A204.1 (cell line): ENCODE data around the gene NUDCD3.

Source experiments
- FAIRE-seq: peaks from 2 replicates; lab custom pipeline; 2012; peaks lifted over from hg19 to GRCh38; lab: Jason Lieb, UNC

NUDCD3 gene

DNA sequence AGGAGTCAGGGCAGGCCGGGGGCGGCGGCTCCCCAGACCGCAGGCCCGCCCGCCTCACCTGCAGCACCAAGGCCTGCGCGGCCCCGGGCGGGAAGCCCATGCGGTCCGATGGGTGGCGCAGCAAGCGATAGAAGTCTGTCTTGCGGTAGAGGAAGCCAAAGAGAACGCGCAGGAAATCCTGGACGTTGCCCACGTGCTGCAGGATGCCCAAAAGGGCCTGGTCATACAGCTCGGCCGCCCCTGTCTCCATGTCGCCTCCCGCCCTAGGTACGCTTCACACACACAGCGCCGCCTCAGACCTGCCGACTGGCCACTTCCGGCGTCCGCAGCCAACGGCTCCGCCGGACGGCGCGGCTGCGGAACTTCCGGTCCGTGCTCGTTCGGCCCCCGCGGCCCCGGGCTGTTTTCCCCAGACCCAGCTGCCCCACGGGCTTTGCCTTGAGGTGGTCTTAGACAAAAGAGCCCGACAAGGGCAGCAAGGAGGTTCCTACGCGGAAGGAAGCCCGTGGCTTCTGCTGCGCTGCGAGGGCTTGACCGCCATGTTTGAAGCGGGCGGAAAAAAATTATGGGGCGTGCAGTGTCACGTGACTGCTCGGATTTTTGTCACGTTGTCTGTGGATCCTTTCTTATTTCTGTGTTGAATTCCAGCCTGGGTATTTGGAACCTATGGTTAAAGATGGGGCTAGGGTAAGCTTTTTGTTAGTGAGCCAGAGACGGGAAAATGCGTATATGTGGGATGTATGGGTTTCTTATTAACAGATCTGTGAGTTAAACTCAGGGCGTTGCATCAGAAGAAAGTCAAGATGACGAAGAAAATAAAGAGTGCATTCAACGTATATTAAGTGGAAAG, at the start of gene NUDCD3:
TSS of gene NUDCD3 (minus strand) at position 308 of the 850 bp plus-strand sequence. CDS start at position 250, 58 bp downstream.
- no peak for FAIRE-seq

DNA sequence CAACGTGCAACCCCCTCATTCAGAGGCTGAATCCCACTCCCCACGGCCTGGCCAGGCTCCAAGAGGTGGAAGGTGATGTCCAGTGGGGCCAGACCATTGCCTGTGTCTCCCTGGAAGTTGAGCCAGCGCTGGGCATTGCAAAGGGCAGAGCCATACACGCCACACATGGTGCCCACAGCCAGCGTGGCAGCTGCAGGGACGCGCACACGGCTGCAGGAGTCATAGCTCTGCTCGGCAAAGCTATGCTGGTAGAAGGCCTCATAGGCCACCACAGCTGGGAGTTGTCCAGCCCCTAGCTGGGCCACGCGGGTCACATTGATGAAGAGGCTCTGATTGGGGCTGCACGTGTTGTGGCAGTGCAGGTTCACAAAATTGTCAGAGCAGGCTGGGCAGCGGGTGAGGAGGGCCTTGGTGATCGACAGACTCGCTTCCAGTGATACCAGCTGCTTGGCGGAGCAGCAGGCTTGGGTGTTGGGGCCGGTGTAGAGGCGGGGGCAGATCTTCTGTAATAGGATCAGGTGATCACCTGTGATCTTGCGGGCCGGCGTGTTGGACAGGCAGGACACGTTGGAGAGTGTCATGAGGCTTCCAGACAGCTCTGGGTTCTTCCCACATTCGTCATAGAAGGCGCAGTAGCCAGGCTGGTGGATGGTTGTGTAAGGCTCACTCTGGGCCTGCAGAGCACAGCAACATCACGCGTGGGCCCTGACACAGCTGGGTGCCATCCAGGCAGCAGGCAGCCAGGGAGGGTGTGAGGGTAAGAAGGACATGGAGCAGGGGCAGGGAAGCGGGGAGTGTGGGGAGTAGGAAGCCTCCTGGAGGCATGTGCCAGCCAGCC, 49.4 kb upstream of the NUDCD3 start:
- FAIRE-seq: no peak

DNA sequence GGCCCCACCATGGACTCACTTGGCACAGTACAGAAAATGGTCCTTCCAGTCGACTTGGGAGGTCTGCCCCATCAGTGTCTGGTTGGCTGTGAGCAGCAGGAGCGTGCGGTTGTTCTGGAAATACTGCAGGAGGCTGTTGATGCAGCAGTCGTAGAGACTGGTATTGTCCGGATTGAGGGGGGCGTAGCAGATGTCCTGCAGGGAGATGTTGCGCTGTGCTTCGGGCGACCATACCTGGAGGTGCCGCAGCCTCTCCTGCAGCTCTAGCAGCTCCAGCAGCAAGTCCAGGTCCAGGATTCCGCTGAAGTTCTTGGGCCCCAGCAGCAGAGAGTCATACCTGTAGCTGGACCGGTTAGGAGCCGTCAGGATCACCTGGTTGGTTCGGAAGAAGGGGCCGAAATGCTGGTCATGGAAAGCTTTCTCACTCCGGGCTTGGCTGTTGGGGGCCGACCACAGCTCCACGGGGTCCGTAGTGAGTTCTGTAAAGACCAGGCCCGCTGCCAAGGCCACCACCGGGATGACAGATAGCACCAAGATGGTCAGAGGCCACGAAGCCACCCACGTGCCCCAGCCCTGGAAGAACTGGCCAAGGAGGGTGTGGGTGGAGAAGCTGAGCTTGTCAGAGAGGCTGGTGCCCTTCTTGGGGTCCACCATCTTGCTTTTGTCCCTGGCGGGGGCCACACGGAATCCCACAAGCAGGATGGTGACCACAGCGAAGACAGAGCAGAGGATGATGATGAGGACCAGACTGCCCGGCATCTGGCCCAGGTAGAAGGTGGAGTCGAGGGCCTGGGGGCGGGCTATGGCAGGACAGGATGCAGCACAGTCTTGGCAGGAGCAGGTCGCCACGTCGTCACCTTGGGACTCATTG, 48.6 kb upstream of the NUDCD3 start:
- no peak for FAIRE-seq

DNA sequence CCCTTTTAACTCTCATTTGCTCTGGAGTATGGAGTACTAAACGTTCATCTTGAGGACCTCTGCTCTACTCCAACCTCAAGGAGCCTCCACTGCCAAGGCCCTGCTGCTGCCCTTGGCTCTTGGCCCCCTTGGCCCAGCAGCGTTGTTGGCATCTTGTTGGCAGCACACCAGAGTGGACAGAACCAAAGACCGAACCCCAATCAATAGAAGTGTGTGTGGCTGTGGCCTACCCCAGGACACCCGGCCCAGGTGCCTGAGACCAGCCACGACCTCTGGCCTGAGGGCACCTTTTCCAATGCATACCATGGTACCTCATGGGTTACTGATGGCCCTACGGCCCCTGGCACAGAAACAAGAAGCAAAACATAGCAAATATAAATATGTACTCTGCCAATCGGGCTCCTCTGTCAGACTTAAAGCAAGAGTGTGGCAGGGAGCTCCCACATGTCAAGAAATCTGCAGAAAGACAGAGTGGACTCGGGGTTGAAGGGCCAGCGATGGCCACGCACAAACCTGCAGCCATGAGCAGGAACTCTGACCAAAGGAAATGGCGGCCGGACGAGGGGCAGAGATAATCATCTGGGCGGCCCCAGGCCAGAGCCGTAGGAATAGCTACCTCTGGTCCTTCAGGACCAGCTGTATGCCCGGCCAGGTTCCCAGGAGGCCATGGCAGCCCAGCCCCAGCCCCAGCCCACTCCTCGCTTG, 47.8 kb upstream of the NUDCD3 start:
- FAIRE-seq: no peak

DNA sequence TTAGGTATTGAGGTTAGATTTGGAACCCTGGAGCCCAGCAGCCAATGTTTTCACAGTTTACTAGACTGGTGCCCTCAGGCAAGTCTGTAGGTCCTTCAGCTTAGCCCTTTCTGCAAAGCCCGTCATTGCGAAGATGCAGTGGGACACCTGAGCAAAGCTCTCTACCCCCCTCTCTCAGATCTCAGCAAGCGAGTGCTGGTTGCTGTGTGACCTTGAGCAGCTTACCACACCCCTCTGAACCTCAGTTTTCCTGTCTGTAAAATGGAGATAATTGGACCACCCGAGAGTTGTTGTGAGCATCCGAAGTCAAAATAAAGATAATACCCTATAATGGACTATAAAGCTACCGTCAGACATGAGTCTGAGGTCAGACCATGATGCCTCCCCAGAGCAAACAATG, 47.0 kb upstream of the NUDCD3 start:
- no peak for FAIRE-seq

DNA sequence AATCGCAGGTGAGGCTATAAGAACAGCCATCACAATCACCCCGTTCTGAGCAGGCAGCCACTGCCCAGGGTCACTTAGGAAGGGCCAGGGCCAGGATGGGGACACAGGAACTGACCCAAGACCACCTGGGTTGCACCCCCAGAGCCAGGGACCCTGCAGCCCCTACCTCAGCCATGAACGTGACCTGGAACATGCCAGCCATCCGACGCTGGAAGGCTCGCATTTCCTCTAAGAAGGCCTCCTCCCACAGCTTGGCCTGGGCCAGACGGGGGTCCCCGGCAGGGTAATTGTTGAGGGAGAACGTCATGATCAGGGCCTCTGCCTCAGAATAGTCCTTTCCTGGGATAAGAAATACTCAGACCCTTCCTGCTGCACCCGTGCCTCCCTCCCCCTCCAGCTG, 45.6 kb upstream of the NUDCD3 start:
- FAIRE-seq: no peak

DNA sequence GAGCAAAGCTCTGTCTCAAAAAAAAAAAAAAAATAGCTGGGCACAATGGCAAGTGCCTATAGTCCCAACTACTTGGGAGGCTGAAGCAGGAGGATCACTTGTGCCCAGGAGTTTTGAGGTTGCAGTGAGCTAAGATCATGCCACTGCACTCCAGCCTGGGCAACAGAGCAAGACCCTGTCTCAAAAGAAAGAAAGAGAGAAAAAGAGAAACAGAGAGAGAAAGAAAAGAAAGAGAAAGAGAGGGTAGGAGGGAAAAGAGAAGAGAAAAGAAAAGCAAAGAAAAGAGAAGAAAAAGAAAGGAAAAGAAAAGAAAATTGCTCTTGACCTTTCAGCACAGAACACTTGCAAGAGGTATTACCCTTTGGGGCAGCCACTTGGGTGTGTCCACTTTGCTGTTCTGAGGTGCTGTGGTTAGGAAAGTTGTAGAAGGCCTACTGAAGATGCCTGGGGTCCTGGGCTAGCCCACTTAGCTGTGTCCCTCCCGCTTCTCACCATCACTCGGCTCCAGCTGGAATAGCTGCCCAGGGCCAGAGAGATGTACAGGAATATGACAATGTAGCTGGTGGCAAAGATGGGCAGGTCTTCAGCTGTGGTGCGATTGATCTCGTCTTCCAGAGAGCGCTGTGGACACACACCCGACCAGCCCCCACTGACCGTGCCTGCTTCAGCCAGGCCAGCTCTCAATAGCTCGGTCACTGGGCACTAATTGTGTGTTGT, 45.0 kb upstream of the NUDCD3 start:
- no peak for FAIRE-seq

DNA sequence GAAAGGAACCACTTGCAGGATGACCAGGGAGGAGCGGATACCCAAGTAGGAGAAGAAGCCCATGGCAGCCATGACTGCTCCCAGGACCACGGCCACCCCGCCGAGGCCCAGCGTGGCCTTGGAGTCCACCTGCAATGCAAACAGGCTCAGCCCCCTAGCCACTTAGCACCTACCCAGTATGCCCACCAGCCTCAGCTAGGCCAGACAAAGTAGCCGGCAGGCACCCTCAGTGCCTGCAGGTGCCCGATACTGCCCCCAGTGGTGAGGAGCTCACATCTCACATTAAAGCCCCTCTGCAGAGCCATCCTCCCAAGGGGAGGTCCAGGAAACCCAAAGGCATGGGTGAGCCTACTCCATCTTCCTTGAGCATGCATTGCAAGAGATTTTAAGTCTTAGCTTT, 44.0 kb upstream of the NUDCD3 start:
- no peak for FAIRE-seq

DNA sequence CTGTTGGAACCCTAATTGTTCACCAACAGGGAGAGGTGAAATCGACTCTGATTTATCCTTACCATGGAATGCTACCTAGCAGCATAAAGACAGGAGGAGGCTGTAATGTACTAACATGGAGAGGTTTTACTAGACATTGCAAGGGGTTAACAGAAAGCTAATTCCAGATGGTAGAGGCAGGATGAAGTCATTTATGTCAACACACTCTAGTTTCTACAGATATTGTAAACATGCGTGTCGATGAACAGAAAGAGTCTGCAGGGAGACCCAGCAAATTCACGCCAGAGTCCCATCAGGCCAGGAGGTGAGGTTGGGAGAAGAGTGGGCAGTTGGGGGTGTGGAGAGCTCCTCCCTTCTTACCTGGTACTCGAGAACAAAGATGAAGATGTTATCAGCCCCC, 43.6 kb upstream of the NUDCD3 start:
- no peak for FAIRE-seq

DNA sequence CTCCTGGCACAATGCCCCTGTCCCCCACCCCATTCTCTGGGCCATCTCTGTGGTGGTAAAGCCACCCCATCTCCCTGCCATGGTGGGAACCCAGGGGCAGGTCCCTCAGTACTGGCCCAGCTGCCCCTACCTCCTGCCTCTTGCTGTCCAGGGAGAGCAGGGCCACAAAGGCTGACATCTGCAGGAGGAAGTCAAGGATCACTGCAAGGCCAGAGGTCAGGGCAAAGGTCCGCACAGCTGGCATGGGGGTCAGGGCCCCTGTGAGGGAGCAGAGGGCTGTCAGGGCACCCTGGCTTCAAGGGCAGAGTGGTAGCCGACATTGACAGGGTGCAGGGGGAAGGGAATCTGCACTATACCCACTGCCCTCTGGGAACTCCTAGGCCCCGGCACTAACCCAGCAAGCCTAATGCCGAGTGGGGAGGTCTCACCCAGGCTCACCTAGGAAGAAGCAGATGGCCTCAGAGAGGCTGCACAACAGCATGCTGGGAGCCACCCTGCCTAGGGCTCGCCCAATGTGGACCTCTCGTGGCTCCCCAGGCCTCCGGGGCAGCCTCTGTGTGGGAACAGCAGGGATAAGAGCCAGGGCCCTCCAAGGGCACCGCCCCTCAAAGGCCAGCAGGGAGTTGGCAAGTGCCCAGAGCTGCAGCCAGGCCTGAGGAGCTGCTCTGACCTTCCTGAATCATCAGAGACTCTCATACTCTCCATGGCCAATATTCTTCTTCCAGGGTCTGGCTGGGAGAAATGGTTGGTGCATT, 43.0 kb upstream of the NUDCD3 start:
- no peak for FAIRE-seq

DNA sequence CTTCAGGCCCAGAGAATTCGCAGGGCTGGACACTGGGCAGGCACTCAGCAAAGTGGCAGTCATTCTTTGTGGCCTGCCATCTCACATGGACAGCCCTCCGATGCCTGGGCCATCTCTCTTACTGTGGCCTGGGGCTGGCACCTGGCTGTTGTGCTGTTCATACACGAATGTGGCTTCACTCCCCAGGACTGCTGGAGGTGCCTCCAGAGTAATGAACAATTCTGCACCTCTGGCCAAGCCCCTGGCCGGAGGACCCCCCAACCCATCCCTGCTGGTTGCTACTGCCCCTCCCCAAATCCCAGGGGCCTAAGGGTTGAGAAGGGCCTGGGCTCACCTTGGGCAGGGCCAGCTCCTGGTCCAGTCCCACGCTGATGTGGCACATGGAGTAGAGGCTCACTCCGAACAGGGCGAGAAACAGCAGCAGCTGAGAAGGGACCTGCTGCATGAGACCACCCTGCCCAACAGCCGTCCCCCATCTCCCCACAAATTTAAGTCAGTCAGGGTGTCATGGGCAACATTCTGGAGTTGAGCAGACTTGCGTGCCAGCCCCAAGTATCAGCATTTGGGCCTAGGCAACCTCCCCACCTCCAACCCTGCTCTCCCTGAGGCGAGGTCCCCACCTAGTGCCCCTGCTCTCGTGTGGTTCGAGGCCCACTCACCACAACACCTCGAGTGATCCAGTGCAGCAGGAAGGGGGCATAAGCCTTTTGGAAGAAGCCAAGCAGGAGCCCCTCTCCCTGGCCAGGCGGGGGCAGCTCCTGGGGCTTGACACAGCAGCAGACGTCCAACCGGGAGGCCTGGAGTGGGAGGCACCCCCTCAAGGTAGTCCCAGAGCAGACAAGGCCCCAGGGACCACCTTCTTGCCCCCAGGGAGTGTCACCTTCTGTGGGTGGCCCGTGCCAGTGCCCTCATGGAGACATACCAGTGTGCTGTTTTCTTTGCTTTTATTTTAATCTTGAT, 41.2 kb upstream of the NUDCD3 start:
- no peak for FAIRE-seq

DNA sequence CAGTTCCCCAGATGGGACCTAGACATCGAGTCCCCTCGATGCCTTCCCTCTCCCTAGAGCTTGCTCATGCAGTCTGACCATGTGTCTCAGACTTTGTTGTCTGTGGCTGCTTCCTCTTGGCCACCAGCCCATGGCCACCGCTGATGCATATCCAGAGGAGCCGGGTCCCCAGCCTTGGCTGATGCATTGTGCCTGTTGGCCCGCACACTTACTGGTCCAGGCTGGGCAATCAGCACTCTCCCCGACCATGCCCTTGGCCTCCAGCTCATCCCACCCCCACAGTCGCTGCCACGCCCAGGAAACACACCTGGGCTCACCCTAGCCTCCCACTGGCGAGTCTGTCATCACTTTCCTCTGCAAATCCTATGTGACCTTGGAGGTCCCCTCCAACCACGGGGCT, 40.5 kb upstream of the NUDCD3 start:
- no peak for FAIRE-seq

DNA sequence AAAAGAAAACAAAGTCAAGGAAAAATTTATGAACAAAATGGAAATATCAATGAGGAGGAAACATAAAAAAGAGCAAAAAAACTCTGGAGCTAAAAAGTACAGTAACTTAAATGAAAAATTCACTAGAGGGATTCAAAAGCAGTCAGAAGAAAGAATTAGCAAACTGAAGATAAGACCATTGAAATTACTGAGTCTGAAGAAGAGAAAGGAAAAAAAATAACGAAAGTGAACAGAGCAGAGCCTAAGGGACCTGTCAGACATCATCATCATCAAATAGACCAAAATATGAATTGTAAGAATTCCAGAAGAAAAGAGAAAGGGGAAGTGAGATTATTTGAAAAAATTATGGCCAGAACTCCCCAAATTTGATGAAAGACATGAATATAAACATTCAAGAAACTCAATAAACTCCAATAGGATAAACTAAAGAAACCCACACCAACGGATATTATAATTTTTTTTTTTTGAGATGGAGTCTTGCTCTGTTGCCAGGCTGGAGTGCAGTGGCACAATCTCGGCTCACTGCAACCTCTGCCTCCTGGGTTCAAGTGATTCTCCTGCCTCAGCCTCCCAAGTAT, 34.4 kb upstream of the NUDCD3 start:
- FAIRE-seq: no peak

DNA sequence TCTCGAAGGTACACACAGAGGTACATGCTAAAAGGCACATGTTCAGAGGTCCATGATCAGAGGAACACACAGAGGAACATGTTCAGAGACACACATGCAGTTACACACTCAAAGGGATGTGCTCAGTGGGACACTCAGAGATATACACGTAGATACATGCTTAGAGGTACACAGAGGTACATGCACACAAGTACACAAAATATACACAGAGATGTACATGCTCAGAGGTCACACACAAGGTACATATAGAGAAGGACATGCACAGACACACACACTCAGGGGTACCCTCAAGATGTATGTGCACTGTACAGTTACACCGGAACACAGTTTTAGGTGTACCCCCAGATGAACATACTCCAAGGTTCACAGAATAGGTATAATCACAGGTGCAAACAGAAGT, 31.9 kb upstream of the NUDCD3 start:
- FAIRE-seq: no peak

DNA sequence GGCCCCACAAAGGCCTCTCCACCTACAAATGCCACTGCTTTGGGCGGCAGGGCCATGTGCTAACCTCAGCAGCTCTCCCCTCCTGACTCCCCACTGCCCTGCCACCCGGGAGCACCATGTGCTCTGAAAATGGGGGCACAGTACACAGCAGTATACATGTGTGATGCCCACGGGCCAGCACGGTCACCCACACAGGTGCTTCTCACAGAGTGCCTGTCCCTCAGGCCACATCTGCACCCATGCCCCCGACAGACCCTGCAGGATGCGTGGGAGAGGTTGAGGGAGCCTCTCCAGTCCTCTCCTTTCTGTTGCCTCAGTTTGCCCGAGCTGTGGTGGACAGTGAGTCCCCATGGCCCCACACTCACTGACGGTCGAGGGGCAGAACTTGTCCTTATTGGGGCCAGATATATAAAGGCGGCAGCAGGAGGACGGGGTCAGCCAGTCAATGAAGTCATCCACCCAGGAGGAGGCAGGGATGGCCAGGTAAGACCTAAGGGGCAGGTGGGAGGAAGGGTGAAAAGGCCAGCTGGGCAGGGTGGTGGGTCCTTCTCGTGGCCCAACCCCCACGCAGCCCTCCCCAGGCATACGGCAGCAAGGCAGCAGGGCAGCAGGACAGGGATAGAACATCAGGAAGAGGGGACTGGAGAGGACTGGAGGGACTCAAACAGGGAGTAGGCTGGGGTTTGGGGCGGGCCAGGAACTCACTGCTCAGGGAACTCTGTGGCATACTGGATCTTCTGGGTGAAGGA, 31.1 kb upstream of the NUDCD3 start:
- FAIRE-seq: no peak

DNA sequence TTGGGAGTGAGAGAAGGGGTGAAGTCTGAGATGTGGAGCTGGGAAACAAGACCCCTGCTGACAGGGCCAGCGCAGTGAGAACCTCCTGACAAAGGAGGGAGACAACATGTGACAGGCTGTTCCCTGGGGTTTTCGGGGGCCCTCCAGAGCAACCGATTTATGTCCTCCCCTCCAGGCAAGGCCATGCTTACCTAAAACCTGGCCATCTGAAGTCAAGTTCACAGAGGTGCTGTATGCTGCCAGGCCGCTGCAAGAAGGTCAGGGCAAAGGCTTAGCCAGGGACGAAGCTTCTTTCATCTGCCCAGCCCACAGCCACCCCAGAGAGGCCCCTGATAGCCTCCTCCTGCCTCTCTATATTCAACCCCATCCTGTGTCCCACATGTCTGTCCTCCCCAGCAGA, 30.1 kb upstream of the NUDCD3 start:
- no peak for FAIRE-seq

DNA sequence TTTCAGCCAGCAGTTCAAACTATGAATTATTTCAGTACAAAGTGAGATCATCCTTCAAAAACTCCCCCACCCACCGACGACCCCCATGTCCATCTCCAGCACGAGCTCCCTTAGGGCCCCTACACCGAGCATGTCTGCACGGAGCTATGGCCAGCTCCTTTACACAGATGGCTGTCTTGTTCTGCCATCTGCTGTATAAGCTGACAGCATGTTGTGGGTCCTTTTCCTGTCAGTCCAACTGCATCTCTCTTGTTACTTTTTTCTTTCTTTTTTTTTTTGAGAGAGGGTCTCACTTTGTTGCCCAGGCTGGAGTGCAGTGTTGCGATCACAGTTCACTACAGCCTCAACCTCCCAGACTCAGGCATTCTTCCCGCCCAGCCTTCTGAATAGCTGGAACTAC, 29.1 kb upstream of the NUDCD3 start:
- no peak for FAIRE-seq

DNA sequence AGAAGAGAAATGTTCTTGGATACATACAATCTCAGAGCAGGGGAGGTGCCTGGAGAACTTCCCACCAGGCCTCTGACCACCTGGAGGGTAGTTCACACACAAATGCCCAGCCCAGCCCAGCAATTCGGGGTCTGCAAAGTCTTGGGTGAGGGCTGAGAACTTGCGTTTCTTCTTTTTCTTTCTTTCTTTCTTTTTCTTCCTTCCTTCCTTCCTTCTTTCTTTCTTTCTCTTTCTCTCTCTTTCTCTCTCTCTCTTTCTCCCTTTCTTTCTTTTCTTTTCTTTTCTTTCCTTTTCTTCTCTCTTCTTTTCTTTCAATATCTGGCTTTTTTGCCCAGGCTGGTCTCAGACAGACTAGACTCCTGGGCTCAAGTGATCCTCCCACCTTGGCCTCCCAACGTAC, 28.3 kb upstream of the NUDCD3 start:
- FAIRE-seq: no peak
